GM23248 (cell line): ENCODE data around the gene ALPI. TPM values are rescaled to one million over a fixed set of nuclear protein-coding genes. Genes with fewer than 3 reads are reported as not detected.

Source experiments
- DNase-seq: peaks from one replicate; pipeline ENCODE4 v3.0.0-alpha.2; 2015
- H2AFZ ChIP-seq: fragments of 200-600 bp; sonication (generic); 2 replicates; pipeline ENCODE4 v1.6.1; 2016; ENCODE audit warnings: antibody characterized with exemption
- H3F3A ChIP-seq: fragments of 200-600 bp; sonication (generic); 2 replicates; pipeline ENCODE4 v1.6.1; 2016; ENCODE audit warnings: mild to moderate bottlenecking, antibody characterized with exemption, mixed run types; ENCODE audit not compliant: insufficient read depth
- H3K27ac ChIP-seq: fragments of 200-600 bp; sonication (generic); 2 replicates; pipeline ENCODE4 v1.5.1; 2016; ENCODE audit warnings: mild to moderate bottlenecking
- H3K27me3 ChIP-seq: fragments of 200-600 bp; sonication (generic); replicated peaks from 2 replicates; pipeline ENCODE4 v1.6.1; 2016; ENCODE audit warnings: mild to moderate bottlenecking; ENCODE audit not compliant: insufficient read depth
- H3K36me3 ChIP-seq: fragments of 200-600 bp; sonication (generic); 2 replicates; pipeline ENCODE4 v1.6.1; 2016; ENCODE audit warnings: low read depth, mild to moderate bottlenecking
- H3K4me1 ChIP-seq: fragments of 200-600 bp; sonication (generic); 2 replicates; pipeline ENCODE4 v1.6.1; 2016; ENCODE audit warnings: mild to moderate bottlenecking; ENCODE audit not compliant: insufficient read depth
- H3K4me2 ChIP-seq: fragments of 200-600 bp; sonication (generic); one replicate; pipeline ENCODE4 v1.6.1; 2016; ENCODE audit warnings: mild to moderate bottlenecking; ENCODE audit not compliant: unreplicated experiment
- H3K4me3 ChIP-seq: fragments of 200-600 bp; sonication (generic); 2 replicates; pipeline ENCODE4 v1.5.1; 2016; ENCODE audit warnings: mild to moderate bottlenecking
- H3K79me2 ChIP-seq: fragments of 200-600 bp; sonication (generic); 2 replicates; pipeline ENCODE4 v1.6.1; 2016; ENCODE audit warnings: mild to moderate bottlenecking; ENCODE audit not compliant: insufficient read depth
- H3K9ac ChIP-seq: fragments of 200-600 bp; sonication (generic); 2 replicates; pipeline ENCODE4 v1.6.1; 2016; ENCODE audit warnings: mild to moderate bottlenecking
- H3K9me2 ChIP-seq: fragments of 200-600 bp; sonication (generic); 2 replicates; pipeline ENCODE4 v1.6.1; 2016; ENCODE audit warnings: mixed run types, mild to moderate bottlenecking, moderate library complexity; ENCODE audit not compliant: insufficient read depth
- H3K9me3 ChIP-seq: fragments of 200-600 bp; sonication (generic); one replicate; pipeline ENCODE4 v1.6.1; 2017; ENCODE audit warnings: low read depth
- H4K20me1 ChIP-seq: fragments of 200-600 bp; sonication (generic); 2 replicates; pipeline ENCODE4 v1.6.0; 2016; ENCODE audit not compliant: insufficient read depth
- EZH2 ChIP-seq: fragments of 200-600 bp; sonication (generic); IDR thresholded peaks from 2 replicates; pipeline ENCODE4 v1.6.1; 2018; ENCODE audit warnings: antibody characterized with exemption, mild to moderate bottlenecking; ENCODE audit not compliant: insufficient read depth, poor library complexity, severe bottlenecking
- EZH2phosphoT487 ChIP-seq: fragments of 200-600 bp; sonication (generic); IDR thresholded peaks from 2 replicates; pipeline ENCODE4 v1.6.1; 2018; ENCODE audit warnings: antibody characterized with exemption, moderate library complexity, mild to moderate bottlenecking, low read depth; ENCODE audit not compliant: insufficient read depth
- WGBS, 2 experiments: methylation state at CpG; one replicate each; pipeline ENCODE4 v1.1.6; 2015 to 2017; ENCODE audit warnings: low lambda C conversion rate in 2 of 2, low coverage in 1 of 2; ENCODE audit errors: missing lambda C conversion rate in 2 of 2; 5-methylcytosine and 5-hydroxymethylcytosine counted together
- in situ Hi-C: fragments of 300-500 bp; cut with MboI; formaldehyde crosslinking; loops from 2 replicates; pipeline ENCODE4 v1.15.0; 2020
- polyA plus RNA-seq: library from polyadenylated mRNA; unstranded; fragments of >200 nt; fragmentation: Nextera tagmentation; extraction: Ambion mirVana; gene quantifications from 2 replicates; pipeline ENCODE4 v1.2.1, GENCODE V29; 2016
- total RNA-seq: library from RNA; depleted of rRNA; stranded (reverse); fragments of >200 nt; shearing (Covaris generic); gene quantifications from 2 replicates; pipeline ENCODE4 v1.2.3, GENCODE V29; 2014

The ALPI gene
- total and polyA plus RNA-seq, 2 experiments from 2014 or later = not detected

DNA sequence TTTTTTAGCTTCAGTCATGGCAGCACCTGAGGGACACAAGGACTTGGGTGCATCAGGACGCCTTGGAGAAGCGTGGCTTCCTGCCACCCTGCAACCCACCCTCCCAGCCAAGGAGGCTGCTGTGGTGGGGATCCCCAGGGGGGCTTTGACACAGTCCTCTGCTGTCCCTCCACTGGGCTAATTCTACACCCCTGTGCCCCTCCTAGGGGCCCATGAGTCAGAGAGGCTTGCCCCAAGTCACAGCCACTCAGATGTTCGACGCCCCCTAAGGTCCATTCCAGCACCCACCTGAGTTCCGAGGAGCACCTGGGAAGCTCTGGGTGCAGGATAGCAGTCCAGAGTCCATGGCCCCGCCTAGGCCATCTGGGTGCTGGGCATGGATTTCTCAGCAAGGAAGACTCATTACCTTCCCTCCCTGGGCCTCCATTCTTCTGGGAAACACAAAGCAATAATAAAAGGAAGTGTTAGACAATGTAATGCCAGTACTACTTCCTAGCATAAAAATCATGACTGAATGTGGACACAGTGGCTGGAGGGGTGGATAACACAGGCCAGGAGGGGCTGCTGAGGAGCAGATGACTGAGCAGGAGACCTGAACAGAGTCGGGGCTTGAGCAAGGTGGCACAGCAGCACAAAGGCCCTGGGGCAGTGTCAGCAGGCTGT, 45.6 kb upstream of the ALPI start:
- Histone ChIP-seq H3K4me3 (no peak overlapping the region), H3K9me3 (no peaks in the 10 kb centered on the region), H2AFZ (no peak overlapping the region), H3K79me2 (no peaks in the 10 kb centered on the region), H3K27ac (no peak overlapping the region), H3K9me2 (no peaks in the 10 kb centered on the region), H3F3A (no peaks in the 10 kb centered on the region), H3K4me1 (no peaks in the 10 kb centered on the region), H4K20me1 (no peaks in the 10 kb centered on the region), H3K27me3 (peaks cover 26% of the 10 kb centered on the region), H3K36me3 (no peaks in the 10 kb centered on the region), H3K9ac (no peak overlapping the region), H3K4me2 (no peak overlapping the region)
- TF ChIP-seq EZH2 = no peak
- no peak for TF ChIP-seq EZH2phosphoT487
- in situ Hi-C loops = no loop called here
- no peak for DNase-seq
- WGBS, 2 experiments = 50 to 57% methylated on average over 7 of the region's 7 CpGs

DNA sequence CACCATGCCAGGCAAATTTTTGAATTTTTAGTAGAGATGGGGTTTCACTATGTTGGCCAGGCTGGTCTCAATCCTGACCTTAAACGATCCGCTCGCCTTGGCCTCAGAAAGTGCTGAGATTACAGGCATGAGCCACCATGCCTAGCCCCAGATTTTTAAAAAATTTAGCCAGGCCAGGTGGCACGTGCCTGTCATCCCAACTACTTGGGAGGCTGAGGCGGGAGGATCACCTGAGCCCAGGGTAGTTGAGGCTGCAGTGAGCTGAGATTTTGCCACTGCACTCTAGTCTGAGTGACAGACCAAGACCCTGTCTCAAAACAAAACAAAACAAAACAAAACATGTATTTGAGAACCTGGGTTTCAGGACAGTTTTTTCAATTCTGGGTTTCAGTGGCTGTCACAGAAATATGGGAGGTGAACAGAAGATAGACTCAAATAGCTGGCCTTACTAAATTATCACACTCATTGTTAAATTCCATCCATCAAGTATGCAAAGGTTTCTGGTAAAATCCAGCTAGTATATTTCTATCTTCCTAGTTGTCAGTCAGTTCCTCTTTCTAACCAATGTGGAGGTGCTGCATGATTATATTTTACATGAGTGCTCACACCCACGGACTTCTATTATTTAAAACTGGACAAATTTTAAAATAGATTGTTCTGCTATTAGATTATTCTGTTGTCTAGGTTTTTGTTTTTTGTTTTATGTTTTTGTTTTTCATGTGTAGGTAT, 43.9 kb upstream of the ALPI start:
- 65 to 72% methylated on average over 6 of the region's 6 CpGs for WGBS, 2 experiments
- Histone ChIP-seq H3K4me3 (no peak overlapping the region), H3K4me2 (no peak overlapping the region), H3K9me2 (no peaks in the 10 kb centered on the region), H3F3A (no peaks in the 10 kb centered on the region), H3K36me3 (no peaks in the 10 kb centered on the region), H3K9me3 (no peaks in the 10 kb centered on the region), H3K27ac (no peak overlapping the region), H3K27me3 (peaks cover 26% of the 10 kb centered on the region), H3K4me1 (no peaks in the 10 kb centered on the region), H2AFZ (no peak overlapping the region), H4K20me1 (no peaks in the 10 kb centered on the region), H3K79me2 (no peaks in the 10 kb centered on the region), H3K9ac (no peak overlapping the region)
- DNase-seq = no peak
- TF ChIP-seq EZH2 (no peak), EZH2phosphoT487 (no peak)
- in situ Hi-C loops = no loop called here

DNA sequence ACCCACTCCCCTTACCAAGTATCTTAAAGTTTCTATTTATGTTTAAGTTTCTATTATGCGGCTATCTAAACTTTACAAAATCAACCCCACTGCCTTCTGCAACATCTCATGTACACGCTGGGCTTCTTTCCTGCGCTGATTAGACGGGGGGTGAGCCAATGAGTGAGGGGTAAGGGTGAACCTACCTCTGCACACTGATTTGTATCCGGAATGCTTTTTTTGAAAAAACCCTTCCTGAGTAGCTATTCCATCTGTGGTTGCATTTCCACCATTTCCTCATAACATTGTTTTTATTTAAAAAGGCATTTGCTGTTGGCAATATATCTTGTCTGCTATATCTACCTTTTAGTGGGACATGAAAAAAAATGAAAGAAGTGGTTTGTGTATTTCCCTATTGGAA, 43.0 kb upstream of the ALPI start:
- Histone ChIP-seq H3K9me3 (no peaks in the 10 kb centered on the region), H2AFZ (no peak overlapping the region), H3K79me2 (no peaks in the 10 kb centered on the region), H3K4me3 (no peak overlapping the region), H3K36me3 (no peaks in the 10 kb centered on the region), H3K9me2 (no peaks in the 10 kb centered on the region), H3K4me2 (no peak overlapping the region), H3K9ac (no peak overlapping the region), H4K20me1 (no peaks in the 10 kb centered on the region), H3F3A (no peaks in the 10 kb centered on the region), H3K27ac (no peak overlapping the region), H3K27me3 (peaks cover 27% of the 10 kb centered on the region), H3K4me1 (no peaks in the 10 kb centered on the region)
- in situ Hi-C loops = no loop called here
- 35 to 39% methylated on average over 5 of the region's 5 CpGs for WGBS, 2 experiments
- no peak for DNase-seq
- TF ChIP-seq EZH2 (no peak), EZH2phosphoT487 (no peak)

DNA sequence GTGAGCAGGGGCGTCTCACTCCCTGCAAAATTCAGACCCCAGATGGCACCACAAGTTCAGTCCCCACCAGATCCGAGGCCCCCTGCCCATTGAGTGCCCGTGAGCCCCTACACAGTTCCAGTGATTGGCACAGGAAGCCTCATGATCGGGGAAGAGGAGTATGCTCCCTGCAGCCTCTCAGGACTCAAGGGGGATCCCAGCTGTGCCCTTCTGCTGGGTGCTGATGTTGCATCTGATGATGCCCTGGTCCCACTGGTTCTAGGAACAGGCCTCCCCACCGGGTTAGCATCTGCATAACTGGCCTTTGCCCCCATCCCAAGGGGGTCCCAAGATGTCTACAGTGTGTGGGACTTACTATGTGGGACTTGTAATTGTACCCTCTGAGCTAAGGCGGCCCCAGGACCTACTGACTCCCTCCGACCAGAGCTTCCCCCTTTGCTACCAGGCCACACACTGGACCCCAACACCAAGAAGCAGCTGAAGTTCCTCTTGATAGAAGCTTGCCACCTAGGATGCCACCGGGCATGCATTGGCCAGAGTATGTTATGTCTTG, 40.7 kb upstream of the ALPI start:
- peaks cover 47% of the 10 kb centered on the region for H3K27me3 ChIP-seq
- 46 to 50% methylated on average over 8 of the region's 8 CpGs for WGBS, 2 experiments
- no peak for TF ChIP-seq EZH2phosphoT487
- no peak for TF ChIP-seq EZH2
- H3K4me1 ChIP-seq = no peaks in the 10 kb centered on the region
- H3K9ac ChIP-seq = no peak overlapping the region
- no peaks in the 10 kb centered on the region for H4K20me1 ChIP-seq
- no peaks in the 10 kb centered on the region for H3F3A ChIP-seq
- no peak overlapping the region for H3K4me3 ChIP-seq
- no peaks in the 10 kb centered on the region for H3K9me3 ChIP-seq
- H3K9me2 ChIP-seq = no peaks in the 10 kb centered on the region
- no peaks in the 10 kb centered on the region for H3K36me3 ChIP-seq
- DNase-seq = no peak
- no peak overlapping the region for H3K4me2 ChIP-seq
- H3K79me2 ChIP-seq = no peaks in the 10 kb centered on the region
- in situ Hi-C loops = no loop called here
- no peak overlapping the region for H3K27ac ChIP-seq
- no peak overlapping the region for H2AFZ ChIP-seq
